Activated T-cell treated with anti-CD3 and anti-CD28 coated beads for 4 hours (primary cell): ENCODE results near the gene PBX3.

Experiments
- DNase-seq: peaks from one replicate; pipeline ENCODE4 v3.0.0-alpha.2; 2020

PBX3 gene

DNA sequence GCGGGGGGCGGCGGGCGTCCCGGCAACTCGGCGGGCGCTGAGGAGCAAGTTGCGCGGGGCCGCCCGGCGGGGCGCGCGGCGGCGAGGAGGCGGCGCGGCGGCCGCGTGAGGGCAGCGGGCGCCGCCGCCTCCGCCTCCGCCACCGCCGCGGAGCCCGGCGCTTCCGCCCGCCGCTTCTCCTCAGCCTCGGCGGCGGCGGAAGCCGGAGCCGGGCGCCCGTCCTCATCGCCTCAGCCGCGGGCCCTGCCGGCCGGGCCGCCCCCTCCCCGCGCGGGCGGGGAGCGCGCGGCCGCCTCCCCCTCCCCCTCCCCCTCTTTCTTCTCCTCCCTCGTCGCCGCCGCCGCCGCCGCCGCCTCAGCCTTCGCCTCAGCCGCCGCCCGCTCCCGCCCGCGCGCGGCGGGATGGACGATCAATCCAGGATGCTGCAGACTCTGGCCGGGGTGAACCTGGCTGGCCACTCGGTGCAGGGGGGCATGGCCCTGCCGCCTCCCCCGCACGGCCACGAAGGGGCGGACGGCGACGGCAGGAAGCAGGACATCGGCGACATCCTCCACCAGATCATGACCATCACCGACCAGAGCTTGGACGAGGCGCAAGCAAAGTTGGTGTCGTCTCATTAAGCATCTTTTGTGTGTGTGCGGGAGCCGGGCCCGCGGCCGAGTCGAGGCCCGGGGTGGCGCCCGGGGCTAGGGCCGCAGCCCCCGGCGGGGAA lies at the start of gene PBX3:
Gene PBX3 (plus strand): TSS at position 321 of the 712 bp plus-strand sequence.
- peak; percentile 20 for DNase-seq

DNA sequence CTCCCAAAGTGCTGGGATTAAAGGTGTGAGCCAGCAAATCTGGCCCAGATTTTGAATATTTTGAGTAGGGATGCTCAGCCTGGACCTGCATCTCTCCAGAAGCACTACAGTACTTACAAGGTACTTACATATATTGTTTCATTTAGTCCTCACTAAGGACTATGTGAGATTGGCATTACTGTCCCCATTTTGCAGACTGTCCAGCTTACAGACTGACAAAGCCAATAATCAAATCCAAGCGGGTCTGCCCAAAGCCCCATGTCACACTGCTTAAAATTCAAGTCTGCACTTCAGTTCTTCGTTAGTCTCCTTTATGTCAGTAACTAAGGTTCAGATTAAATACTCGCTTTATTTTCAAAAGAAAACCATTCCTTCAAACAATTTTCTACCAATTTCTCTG lies 47.3 kb upstream of the PBX3 start:
- DNase-seq: no peak

DNA sequence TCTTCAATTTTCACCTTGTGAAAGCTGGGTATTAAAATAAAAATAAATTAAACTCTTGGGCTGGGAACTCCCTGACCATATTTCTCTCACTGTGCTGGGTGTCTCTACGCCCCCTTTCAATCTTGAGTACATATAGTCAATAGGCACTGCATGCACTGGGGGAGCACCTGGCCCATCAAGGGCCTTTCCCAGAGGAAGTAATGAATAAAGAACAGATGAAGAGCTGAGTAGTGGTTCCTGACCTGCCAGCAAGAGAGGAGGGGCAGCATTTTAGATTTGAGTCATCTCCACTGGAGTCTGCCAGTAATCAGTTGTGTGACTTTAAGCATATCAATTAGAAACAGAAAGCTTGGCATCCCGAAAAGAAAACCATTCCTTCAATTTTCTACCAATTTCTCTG lies 46.4 kb upstream of the PBX3 start:
- no peak for DNase-seq

DNA sequence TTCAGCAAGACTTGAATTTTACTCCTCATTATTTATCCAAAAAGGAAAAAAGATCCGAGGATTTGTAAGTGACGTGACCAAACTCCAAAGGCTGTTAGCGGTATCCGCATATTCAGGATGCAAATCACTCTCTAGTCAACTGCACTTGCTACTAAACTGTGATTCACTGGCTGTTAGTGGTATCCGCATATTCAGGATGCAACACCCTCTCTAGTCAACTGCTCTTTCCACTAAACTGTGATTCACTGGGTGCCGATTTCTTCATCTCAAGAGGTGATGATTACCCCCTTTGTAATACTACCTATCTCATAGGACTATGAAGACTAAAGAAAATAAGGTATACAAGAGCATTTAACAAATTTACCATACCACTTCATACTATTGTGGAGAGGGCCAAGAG lies 45.8 kb upstream of the PBX3 start:
- no peak for DNase-seq

DNA sequence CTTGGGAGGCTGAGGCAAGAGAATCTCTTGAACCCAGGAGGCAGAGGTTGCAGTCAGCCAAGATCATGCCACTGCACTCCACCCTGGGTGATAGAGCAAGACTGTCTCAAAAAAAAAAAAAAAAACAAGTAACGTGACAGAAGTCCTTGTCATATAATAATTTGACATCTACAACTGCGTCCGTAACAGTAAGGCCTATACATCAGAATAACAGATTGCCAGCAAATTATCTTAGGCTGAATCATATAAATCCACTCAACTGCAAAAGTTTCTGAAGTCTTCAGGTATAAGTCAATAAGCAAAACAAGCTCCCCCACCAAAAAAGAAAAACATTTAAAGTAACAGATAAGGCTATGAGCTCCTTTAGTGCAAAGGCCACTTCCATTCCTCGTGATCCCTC lies 43.5 kb upstream of the PBX3 start:
- no peak for DNase-seq

DNA sequence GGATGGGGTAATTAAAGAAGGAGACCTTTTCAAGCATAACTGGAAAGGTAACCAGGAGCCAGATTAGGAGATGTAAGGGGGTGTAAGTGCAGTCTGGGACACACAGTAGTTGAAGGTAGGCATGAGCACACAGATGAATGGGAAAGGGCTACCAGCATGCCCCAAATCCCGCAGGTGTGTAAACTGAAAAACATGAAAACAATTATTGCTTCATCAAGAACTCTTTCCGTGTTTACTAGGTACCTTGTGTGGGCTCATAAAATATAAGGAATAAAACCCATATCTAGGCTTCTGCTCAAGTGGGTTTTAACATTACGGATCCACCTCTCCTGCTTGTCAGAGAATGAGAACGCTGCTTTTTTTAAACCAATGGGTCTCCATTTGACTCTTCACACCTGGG lies 41.3 kb upstream of the PBX3 start:
- no peak for DNase-seq

DNA sequence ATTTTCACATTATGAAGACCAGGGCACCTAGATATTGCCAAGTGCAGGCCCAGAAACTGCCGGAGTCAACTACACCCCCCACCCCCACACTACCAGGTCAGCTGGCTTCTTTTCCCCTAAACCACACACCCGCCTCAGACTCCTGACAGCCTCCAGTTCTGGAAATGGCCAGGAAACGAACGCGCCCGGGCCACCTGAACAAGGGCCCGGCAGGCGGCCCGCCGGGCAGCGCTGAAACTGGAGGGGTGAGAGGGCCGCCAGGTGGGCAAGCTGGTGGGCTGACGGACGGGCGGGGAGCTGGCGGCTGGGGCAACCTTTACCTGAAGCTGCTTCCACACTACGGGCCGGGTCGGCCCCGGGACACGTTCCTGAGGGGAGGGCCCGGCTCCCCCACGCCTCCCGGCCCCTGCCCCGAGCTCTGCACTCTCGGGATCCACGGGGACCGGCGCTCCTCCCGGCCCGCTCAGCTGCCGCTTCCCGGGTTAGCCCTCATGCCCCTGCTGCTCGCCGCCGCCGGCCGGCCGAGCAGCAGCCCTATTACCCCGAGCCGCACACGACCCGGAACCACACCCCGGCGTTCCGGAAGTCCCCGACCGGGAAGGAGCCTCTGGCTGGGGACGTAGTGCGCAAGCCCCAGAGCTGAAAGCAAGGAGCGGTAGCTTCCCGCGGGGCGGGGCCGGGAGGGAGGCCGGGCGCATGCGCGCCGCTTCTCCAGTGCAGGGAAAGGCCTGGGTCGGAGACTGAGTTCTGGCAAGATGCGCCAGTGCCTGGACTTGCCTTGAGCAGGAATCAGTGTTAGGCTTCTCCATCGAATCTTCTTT lies 40.3 kb upstream of the PBX3 start, which contains the start of gene MAPKAP1:
Gene MAPKAP1 (minus strand): TSS at position 558 of the 821 bp plus-strand sequence. CDS start 34,634 bp downstream, outside the sequence.
- DNase-seq: peak; percentile 90

DNA sequence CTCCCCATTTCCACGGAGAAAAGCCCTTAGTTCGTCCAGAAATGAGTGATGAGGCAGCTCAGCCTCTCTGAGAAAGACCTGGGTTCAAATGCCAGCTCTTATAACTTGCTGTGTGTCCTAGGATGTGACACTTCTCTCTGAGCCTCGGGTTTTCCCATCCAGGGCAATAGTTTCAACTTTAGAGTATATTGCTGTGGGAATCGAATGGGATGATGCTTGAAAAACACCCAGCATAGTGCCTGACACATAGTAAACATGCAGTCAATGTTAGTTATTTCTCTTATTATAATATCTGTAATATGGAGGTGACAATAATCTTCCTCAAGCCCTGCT lies 39.7 kb upstream of the PBX3 start:
- no peak for DNase-seq

DNA sequence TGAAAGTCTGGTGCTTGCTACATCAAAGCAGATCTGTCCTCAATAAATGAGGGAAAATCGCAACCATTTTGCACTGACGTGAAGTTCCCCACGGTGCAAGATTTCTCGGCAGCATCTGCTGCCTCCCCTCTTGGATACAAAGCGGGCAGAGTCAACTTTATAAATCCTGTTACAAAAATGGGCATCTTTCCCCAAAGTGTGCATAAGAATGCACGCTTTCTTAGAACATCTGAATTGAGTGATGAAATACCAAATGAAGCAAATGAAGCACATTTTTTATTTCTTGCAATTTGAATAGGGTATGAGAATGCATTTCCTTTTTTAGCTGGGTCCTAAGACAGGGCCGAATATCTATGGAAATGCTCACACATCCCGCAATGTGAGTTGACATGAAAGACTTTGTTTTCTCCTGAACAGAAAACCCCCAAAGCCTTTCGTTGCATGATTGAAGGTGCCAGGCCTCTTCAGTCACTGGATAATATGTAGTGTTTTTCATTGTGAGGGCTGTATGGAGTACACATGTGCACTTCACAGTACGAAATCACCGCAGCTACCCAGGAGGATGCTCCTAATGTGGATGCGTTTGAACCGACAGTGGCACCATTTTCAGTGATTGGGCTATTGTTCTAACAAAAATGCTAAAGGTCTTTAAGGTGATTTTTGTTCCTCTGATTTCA lies 20.6 kb upstream of the PBX3 start:
- DNase-seq: no peak

DNA sequence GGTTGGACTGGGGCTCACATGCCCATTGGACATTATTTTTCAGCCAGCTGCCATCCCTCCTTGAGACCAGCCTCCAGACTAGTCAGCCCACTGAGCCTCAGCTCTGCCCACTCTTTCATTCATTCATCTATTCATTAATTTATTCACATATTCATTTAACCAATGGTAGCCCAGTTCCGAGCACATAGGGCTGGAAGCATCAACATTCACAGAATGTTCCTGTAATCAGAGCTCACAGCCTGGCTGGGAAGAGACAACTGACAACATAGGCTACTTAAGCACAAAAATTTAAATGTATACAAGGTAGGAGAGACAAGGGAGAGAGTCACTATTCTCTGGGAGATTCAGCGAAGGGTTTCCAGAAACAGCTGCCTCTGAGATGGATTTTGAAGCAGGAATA lies 17.0 kb upstream of the PBX3 start:
- DNase-seq: no peak

DNA sequence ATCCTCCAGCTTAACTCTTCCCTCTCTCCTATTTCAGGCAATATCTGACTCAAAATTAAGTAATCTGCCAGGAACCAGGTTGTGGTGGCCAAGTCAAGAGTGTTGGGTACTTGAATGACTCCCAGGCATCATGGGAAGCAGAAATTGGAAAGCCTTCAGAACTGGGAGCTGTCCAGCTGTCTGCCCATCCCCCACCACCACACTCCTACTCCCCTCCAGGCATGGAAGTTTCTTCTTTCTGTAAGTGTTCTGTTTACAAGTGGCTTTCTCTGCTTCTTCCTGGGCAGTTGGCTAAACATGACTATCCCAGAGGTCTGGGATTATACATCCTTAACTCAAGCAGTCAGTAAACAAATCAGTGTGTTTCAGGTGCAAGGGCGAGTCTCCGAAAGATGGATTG lies 14.6 kb upstream of the PBX3 start:
- DNase-seq: no peak

DNA sequence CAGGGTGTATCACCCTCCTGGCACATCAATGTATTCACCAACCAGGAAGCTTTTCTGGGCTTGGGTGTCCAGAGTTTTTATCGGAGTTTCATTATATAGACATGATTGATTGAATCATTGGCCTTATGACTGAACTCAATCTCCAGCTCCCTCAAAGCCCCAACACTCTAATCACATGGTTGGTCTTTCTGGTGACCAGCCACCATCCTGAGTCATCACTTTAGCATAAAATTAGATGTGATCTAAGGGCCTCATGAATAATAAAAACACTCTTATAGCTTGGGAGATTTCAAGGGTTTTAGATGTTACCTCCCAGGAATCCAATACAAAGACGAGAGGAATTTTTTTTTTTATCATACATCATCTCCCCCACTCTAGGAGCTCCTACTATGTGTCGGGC lies 7.7 kb upstream of the PBX3 start:
- DNase-seq: no peak

DNA sequence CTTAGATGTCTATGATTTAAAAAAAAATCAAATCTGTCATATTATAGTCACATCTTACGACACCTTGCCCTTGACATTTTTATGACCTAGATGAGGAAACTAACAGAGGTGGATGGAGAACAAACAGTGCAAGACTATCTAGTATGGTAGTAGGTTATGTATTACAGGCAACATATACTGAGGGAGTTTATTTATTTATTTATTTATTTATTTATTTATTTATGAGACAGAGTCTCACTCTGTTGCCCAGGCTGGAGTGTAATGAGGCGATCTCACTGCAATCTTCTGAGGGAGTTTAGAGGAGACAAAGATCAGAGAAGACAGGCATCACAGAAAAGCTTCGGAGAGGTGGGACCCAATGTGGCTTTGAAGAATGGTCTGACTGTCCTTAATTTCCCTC lies 4.5 kb upstream of the PBX3 start:
- no peak for DNase-seq

DNA sequence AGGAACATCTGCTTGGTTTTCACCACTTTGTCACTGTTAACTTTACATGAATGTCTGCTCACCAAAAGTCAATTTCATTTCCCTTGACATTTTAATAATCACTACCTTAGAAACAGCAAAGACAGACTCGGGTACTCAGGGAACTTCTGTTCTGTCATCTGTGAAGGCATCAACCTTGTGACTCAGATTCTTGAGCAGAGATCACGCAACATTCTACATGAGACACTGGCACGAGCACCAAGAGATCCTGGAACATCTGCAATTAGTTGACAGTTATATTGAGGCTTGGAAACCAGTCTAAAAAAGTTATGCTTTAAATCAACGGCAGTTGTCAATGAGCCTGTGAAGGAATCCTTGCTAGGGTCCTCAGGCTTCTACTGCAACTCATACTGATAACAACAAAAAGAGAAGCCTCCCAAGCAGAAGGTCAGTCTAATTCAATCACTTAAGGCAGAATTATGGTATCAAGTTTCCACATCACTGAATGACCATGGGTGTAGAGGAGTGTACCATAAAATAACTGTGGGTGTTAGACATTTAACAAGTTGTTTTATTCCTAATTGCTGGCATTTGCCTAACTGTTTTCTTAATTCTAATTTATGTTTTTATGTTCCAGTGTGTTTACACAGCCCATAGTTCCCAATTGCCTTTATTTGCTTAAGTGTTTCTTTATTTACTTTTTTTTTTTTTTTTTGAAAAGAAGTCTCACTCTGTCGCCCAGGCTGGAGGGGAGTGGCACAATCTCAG lies 3.3 kb upstream of the PBX3 start:
- DNase-seq: no peak

DNA sequence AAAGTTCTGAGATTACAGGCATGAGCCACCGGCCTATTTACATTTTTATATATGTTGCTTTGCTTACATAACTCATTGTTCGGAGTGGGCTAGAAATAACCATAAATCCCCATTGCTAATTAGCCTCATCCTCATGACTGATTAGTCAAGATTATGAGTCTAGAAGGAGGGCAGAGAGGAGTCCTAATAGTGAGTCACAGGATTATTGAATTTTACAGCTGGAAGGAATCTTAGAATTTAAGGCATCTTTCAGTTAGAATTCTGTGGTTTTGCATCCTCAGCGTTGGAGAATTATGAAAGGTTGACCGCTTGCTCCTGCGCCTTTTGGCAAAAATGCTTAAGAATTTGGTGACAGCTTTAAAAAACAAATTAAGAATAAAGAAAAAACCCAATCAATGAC lies 2.6 kb upstream of the PBX3 start:
- DNase-seq: no peak

DNA sequence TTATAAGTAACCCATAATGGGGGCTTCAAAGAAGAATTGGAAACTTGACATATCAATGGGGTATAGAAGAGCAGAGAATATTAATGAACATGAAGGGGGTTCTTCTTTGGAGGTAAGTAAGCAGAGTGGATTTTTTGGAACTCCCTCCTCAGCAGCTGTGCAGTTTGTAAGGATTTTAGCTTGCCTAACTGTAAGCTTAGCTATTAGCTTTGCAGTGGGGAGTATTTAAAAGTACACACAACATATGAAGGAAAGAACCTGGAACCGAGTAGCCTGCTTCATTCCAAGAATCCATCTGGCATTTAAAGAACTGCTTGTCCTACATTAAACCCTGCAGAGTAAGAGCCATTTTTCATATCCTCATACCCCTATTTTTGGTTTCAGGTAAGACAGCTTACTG lies 2.2 kb upstream of the PBX3 start:
- no peak for DNase-seq

DNA sequence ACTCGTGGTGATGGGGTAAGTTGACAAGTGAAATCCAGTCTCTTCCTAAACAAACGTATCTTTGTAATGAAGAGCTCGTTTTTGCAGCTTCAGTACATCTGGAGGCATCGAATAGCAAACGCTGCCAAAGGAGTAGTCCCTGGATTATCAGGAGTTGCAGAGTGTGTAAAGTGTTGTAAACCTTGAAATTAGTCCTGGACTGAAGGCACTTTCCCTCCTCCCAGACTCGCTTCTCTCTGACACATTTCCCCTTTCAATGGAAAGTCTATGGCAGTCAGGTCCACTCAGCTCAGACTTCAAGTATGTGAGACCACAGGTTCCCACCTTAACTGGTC lies 1.5 kb upstream of the PBX3 start:
- no peak for DNase-seq

DNA sequence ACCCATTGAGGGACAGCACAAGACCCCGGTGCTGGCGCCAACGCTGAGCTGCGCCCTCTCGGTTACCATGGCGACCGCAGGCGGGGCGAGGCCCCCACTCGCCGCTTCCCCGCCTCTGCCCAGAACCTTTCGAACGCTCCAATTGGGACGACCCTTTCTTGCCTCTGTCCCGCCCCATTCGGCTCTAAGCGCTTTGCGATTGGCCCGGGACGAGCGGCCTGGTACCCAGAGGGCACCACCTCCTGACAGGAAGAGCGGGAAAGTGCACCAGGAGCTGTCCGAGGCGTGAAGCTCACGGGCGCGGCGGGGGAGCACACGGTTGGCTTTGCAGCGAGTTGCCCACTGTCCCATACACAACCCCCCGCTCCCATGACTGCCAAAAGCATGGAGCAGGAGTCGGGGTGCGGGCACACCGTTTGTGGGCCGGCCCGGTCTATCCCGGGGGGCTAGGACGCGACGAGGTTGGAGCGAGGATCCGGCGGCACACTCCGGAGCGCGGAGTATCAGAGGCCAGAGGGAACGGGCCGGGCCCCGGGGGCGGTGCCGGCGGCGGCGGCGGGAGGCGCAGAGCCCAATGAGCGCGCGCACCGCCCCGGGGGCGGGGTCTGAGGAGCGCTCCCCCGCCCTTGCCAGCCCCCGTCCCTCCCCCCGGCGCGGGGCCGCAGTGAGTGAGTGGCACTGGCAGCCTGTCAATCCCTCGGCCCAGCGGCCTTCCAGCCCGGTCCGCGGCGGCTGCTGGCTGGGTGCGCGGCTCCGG lies 978 bp upstream of the PBX3 start:
- DNase-seq: peak; percentile 89

DNA sequence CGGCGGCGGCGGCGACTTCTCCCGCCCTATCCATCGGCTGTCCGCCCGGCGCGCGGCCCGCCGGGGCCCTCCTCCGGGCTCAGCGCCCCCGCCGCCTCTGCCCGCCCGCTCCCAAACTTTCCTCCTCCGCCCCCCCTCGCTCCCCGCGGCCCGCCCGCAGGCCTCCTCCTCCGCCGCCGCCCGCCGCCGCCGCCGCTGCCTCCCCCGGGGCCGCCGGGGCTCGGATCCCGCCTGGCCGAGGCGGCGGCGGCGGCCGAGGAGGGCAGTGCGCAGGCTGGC lies 460 bp upstream of the PBX3 start:
- DNase-seq: no peak

DNA sequence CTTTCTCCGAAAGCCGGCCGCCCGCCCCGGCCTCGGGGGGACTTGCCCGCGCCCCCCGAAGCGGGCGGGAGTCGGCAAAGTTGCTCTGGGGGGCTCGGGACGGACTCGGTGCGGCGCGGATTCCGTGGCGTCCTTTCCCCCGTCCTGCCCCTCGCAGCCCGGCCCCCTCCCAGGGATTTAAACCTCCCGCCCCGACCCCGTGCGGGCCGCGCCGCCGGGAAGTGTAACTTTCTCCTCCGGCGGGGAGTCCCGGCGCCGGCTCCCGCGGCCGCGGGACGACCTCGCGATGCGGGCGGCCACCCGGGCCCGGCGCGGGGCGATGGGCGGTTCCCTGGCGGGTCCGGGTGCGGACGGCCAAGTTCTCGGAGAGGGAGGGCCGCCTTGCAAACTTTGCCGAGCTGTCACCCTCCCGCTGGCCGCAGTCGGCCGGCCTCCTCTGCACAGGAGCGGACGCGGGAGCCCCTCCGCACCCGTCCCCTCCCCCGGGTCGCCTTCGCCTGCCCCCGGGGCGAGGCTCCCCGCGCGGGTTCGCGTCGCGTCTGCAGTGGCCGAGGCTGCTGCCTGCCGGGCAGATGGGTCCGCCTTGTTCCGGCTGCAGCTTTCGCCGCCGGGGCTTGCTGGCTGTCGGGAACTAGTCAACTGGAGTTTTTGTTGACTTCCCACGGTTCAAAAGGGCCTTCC lies 732 bp downstream of the PBX3 start:
- no peak for DNase-seq

DNA sequence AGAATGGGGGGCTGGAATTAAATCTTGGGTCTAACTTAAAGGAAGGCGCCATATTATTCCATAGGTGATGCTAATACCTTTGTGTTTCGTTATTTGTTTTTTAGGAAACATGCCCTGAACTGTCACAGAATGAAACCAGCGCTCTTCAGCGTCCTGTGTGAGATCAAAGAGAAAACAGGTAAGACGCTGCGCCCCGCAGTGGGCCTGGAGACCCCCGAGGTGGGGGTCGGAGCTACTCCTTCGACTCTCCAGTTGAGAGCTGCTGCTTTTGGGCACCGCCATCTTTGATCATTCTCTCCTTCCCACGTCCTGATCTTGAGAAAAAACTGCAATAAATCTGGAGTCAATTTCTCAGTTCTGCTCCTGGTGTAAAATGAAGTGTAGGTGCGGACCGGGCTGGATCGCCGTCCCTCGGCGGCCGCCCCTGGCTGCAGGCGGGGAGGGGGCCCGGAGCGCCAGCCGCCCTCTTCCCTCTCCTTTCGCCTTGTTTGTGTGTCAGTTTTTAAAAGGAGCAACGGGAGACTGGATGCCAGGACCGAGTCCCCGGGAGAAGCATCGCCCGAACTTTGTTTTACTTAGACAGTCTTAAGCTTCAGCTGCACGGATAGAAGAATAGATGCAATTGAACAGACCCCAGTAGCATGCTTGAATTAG lies 1.4 kb downstream of the PBX3 start:
- DNase-seq: no peak
